ENCODE results near the gene HOXB1.

- TF ChIP-seq CTCF (IDR thresholded peaks at IDR 0.05) = no peak
- no peak for TF ChIP-seq POLR2AphosphoS5 (IDR thresholded peaks at IDR 0.05)
Measured at GRCh38 chr17:48563385-48563838, 32.6 kb upstream of the HOXB1 start.
